Sigmoid colon (tissue), 7 donors: ENCODE measurements around the gene ACTC1. TPM values are rescaled to one million over a fixed set of nuclear protein-coding genes. Genes with fewer than 3 reads are reported as not detected.
A peak's percentile ranks its signal among the peaks of the same experiment; 100 is the strongest.

Experiments used
- DNase-seq: peaks from one replicate; pipeline ENCODE4 v3.0.0-alpha.2; 2019
- H3K27ac ChIP-seq, 4 donors: fragments of 200-600 bp; sonication (generic); one replicate each; pipeline ENCODE4 v1.5.1; 2016 to 2019; ENCODE audit warnings: mild to moderate bottlenecking in 1 of 4
- H3K27me3 ChIP-seq, 3 donors: fragments of 200-600 bp; sonication (generic); one replicate each; pipeline ENCODE4 v1.5.1; 2019; ENCODE audit warnings: mild to moderate bottlenecking in 1 of 3
- H3K36me3 ChIP-seq, 4 donors: fragments of 200-600 bp; sonication (generic); one replicate each; pipeline ENCODE4 v1.5.1; 2016 to 2019
- H3K4me1 ChIP-seq, 4 donors: fragments of 200-600 bp; sonication (generic); one replicate each; pipeline ENCODE4 v1.5.1; 2017 to 2019
- H3K4me3 ChIP-seq, 4 donors: fragments of 200-600 bp; sonication (generic); one replicate each; pipeline ENCODE4 v1.5.1; 2017 to 2019; ENCODE audit warnings: mild to moderate bottlenecking in 2 of 4, moderate library complexity in 1 of 4
- H3K9me3 ChIP-seq, 4 donors: fragments of 200-600 bp in 3 of 4; sonication (generic) in 3 of 4; one replicate each; pipeline versions ENCODE4 v1.5.1 to v1.6.1; 2013 to 2019
- EP300 ChIP-seq, 4 donors: sonication (generic); formaldehyde crosslinking; IDR thresholded peaks; one replicate each; pipeline ENCODE4 v1.6.1; 2017; ENCODE audit warnings: antibody characterized with exemption in 4 of 4
- POLR2A ChIP-seq, 2 donors: fragments of 450-650 bp; IDR thresholded peaks; one replicate each; pipeline ENCODE4 v1.6.1; 2016; ENCODE audit warnings: antibody characterized with exemption in 2 of 2, mild to moderate bottlenecking in 2 of 2, moderate library complexity in 2 of 2
- POLR2AphosphoS5 ChIP-seq, 4 donors: sonication (generic); formaldehyde crosslinking; IDR thresholded peaks; one replicate each; pipeline ENCODE4 v1.6.1; 2017; ENCODE audit warnings: antibody characterized with exemption in 4 of 4
- WGBS, 2 donors: extraction: QIAGEN DNeasy Blood & Tissue Kit; methylation state at CpG; one replicate each; pipeline ENCODE4 v1.1.7; 2013; 5-methylcytosine and 5-hydroxymethylcytosine counted together
- intact Hi-C: fragments of 100-400 bp; cut with DNase I; formaldehyde crosslinking; loops from one replicate; pipeline ENCODE4 v1.15.1; 2023
- polyA plus RNA-seq, 3 donors: library from polyadenylated mRNA; stranded (reverse); fragments of 200-250 nt; gene quantifications; one replicate each; pipeline ENCODE4 v1.2.3, GENCODE V29; 2013
- total RNA-seq, 4 donors: library from RNA; depleted of rRNA; stranded (reverse); fragments of >200 nt; gene quantifications; one replicate each; pipeline ENCODE4 v1.1.0, GENCODE V29; 2016
- TF ChIP-seq, protein P1 (sequence below), 4 experiments: fragments of 450-650 bp in 3 of 4; fragments of 200-600 bp in 1 of 4; IDR thresholded peaks; one replicate each; pipeline ENCODE4 v1.5.1; 2016 to 2019; ENCODE audit warnings: antibody characterized with exemption in 4 of 4, mild to moderate bottlenecking in 3 of 4, moderate library complexity in 2 of 4
- donor health status: healthy with polysubstance abuse.
- donor health status: Bipolar disorder and iron deficiency.
- donor health status: healthy.

The ACTC1 gene
- total RNA-seq: 1 to 10 TPM in 2 of 4 donors, under 1 TPM in 2; 0.36 to 3.6 (median 0.93) TPM
- 10 to 100 TPM in 1 of 3 donors, 1 to 10 TPM in 2; 1.2 to 11.1 (median 3.0) TPM for polyA plus RNA-seq

- WGBS, 2 donors: 11 to 12% methylated on average over 44 of the region's 44 CpGs
- Histone ChIP-seq H3K4me3 (peak within 1 kb of the TSS in 3 of 4 donors; percentile 29 to 38 (median 34)), H3K36me3 (no peaks in the 10 kb centered on the region), H3K9me3 (no peaks in the 10 kb centered on the region), H3K4me1 (peaks cover 0 to 21% (median 13%) of the 10 kb centered on the region in 4 donors), H3K27me3 (peaks cover 0 to 18% (median 0%) of the 10 kb centered on the region in 3 donors), H3K27ac (peak within 1 kb of the TSS in 2 of 4 donors; percentile 14 to 43)
- TF ChIP-seq POLR2AphosphoS5 (IDR thresholded peaks at IDR 0.05): no peak
- intact Hi-C loops: no loop called here
- peak; percentile 72 for DNase-seq
Observed at GRCh38 chr15:34795267-34796081, at the start of gene ACTC1. Gene ACTC1 (minus strand): TSS chr15:34795549. CDS start chr15:34794808, 741 bp downstream.

DNA sequence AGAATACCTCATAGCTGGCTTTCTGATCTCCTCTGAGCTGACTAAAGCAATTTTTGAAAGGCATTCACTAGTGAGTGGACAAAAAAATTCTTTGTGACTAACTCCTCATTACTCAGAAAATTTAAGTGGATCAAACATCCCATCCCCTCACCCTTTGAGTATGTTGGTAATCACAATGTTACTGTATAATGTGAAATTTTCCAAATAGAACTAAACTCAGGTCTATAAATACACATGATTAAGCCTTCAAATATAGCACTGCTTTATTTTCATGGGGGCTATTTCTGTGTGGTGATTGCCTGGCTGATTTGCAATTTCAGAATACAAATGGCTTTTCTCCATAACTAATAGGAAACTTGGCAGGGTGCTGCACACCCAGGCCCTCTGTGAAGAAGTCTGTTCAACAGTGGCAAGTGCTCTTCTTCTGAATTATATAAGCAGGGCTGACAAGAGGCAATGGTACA lies 45.9 kb upstream of the ACTC1 start:
- TF ChIP-seq EP300 (IDR thresholded peaks at IDR 0.05): no peak
- TF ChIP-seq, protein P1, sequence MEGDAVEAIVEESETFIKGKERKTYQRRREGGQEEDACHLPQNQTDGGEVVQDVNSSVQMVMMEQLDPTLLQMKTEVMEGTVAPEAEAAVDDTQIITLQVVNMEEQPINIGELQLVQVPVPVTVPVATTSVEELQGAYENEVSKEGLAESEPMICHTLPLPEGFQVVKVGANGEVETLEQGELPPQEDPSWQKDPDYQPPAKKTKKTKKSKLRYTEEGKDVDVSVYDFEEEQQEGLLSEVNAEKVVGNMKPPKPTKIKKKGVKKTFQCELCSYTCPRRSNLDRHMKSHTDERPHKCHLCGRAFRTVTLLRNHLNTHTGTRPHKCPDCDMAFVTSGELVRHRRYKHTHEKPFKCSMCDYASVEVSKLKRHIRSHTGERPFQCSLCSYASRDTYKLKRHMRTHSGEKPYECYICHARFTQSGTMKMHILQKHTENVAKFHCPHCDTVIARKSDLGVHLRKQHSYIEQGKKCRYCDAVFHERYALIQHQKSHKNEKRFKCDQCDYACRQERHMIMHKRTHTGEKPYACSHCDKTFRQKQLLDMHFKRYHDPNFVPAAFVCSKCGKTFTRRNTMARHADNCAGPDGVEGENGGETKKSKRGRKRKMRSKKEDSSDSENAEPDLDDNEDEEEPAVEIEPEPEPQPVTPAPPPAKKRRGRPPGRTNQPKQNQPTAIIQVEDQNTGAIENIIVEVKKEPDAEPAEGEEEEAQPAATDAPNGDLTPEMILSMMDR (IDR thresholded peaks at IDR 0.05): no peak
- no peak for TF ChIP-seq POLR2A (IDR thresholded peaks at IDR 0.05)
- no peak for TF ChIP-seq POLR2AphosphoS5 (IDR thresholded peaks at IDR 0.05)
- no peak overlapping the region for H3K4me3 ChIP-seq
- no peaks in the 10 kb centered on the region for H3K27me3 ChIP-seq
- no peak overlapping the region for H3K27ac ChIP-seq
- peaks cover 0 to 16% (median 9%) of the 10 kb centered on the region in 4 donors for H3K4me1 ChIP-seq
- H3K9me3 ChIP-seq: no peaks in the 10 kb centered on the region
- DNase-seq: no peak
- H3K36me3 ChIP-seq: no peaks in the 10 kb centered on the region
- intact Hi-C loops: no loop called here

GRCh38 chr15:34838282-34838681 lies 42.9 kb upstream of the ACTC1 start:
- Histone ChIP-seq H3K27me3 (no peaks in the 10 kb centered on the region), H3K27ac (no peak overlapping the region)
- TF ChIP-seq, protein P1 (IDR thresholded peaks at IDR 0.05): no peak
- no peak for TF ChIP-seq EP300 (IDR thresholded peaks at IDR 0.05)
- no peak for TF ChIP-seq POLR2A (IDR thresholded peaks at IDR 0.05)
- no peak for TF ChIP-seq POLR2AphosphoS5 (IDR thresholded peaks at IDR 0.05)

GRCh38 chr15:34837246-34838016 lies 42.1 kb upstream of the ACTC1 start:
- Histone ChIP-seq H3K9me3 (no peaks in the 10 kb centered on the region), H3K27me3 (no peaks in the 10 kb centered on the region), H3K27ac (peak overlapping the region in 1 of 4 donors; percentile 6), H3K36me3 (no peaks in the 10 kb centered on the region), H3K4me3 (no peak overlapping the region), H3K4me1 (peaks cover 0 to 16% (median 9%) of the 10 kb centered on the region in 4 donors)
- 72 to 78% methylated on average over 6 of the region's 6 CpGs for WGBS, 2 donors
- DNase-seq: no peak
- intact Hi-C loops: no loop called here
- no peak for TF ChIP-seq EP300 (IDR thresholded peaks at IDR 0.05)
- TF ChIP-seq, protein P1 (IDR thresholded peaks at IDR 0.05): no peak
- TF ChIP-seq POLR2AphosphoS5 (IDR thresholded peaks at IDR 0.05): peak in 3 of 4 donors; percentile 35 to 52 (median 51)
- no peak for TF ChIP-seq POLR2A (IDR thresholded peaks at IDR 0.05)

More at GRCh38 chr15:34838282-34838681, 42.9 kb upstream of the ACTC1 start:
- Histone ChIP-seq H3K9me3 (no peaks in the 10 kb centered on the region), H3K36me3 (no peaks in the 10 kb centered on the region), H3K4me3 (no peak overlapping the region), H3K4me1 (peaks cover 0 to 16% (median 9%) of the 10 kb centered on the region in 4 donors)
- 94 to 95% methylated on average over 3 of the region's 3 CpGs for WGBS, 2 donors
- no peak for DNase-seq
- intact Hi-C loops: no loop called here
